ENCODE data around the gene THSD4. TPM values are rescaled to one million over a fixed set of nuclear protein-coding genes. Genes with fewer than 3 reads are reported as not detected.
"Not testable (repeated sequence)": the region's sequence is repeated elsewhere in the genome, so short reads cannot be mapped to it uniquely, and the experiment has no call there.

The THSD4 gene
- polyA plus RNA-seq, 4 donors: 27.2 to 96.3 (median 39.5) TPM

DNA sequence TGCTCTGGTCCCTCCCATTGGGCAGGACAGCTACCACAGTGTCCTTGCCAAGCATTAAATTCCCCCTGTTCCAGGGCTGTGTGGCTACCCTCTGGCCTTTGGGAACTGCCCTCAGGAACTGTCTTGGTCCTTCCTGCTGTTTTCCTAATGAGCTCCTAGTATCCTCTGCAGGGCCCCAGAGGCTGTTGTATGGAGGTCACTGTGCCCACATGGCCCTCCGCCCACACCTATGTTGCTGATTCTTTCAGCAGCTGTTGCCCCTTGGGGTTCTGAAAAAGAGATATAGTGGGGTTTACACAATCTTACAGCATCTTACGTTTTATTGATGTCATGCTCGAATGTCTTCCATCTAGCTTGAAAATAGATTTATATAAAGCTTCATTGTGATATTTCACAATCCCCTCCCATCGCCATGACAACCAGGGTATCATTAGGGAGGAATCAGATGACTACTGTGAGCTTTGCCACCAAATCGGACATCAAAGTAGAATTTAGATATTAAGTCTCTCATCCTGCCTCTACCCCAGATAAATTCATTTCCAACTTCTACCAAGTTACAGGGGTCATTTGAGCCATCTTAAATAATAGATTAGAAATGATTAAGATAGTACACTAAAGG is 598.0 kb downstream of the THSD4 start:
- no peak for DNase-seq (ENCODE audit: low read depth in 4 of 4, low spot score in 3 of 4)

DNA sequence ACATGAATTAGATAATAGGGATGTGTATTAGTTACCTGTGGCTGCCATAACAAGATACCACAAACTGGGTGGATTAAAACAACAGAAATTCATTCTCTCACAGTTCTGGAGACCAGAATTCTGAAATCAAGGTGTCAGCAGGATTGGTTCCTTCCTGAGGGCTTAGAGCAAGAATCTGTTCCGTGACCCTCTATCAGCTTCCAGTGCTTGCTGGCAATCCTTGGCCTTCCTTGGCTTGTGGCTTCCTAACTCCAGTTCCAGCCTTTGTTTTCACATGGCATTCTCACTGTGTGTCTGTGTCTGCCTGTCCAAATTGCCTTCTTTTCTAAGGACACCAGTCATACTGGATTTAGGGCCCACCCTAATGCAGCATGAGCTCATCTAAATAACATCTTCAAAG is 600.6 kb downstream of the THSD4 start:
- no peak for DNase-seq (ENCODE audit: low read depth in 4 of 4, low spot score in 3 of 4)

DNA sequence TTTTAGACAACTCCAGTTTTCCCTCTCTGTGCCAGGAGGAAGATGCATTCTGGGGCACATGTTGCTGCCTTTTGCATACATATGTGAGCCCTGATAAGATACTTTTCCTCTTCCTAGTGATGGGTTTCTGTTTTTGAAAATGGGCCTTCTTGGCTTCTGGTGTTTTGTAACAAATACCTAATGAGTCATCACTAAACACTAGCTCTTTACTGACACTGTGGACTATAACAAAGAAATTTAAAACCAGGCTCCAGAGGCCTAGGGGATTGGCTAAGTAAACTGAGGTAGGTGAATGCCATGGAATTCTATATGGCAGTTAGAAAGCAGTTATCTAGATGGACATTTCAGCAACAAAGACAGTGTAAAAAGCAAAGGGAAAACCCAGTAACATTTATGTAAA is 601.7 kb downstream of the THSD4 start:
- no peak for DNase-seq (ENCODE audit: low read depth in 4 of 4, low spot score in 3 of 4)

DNA sequence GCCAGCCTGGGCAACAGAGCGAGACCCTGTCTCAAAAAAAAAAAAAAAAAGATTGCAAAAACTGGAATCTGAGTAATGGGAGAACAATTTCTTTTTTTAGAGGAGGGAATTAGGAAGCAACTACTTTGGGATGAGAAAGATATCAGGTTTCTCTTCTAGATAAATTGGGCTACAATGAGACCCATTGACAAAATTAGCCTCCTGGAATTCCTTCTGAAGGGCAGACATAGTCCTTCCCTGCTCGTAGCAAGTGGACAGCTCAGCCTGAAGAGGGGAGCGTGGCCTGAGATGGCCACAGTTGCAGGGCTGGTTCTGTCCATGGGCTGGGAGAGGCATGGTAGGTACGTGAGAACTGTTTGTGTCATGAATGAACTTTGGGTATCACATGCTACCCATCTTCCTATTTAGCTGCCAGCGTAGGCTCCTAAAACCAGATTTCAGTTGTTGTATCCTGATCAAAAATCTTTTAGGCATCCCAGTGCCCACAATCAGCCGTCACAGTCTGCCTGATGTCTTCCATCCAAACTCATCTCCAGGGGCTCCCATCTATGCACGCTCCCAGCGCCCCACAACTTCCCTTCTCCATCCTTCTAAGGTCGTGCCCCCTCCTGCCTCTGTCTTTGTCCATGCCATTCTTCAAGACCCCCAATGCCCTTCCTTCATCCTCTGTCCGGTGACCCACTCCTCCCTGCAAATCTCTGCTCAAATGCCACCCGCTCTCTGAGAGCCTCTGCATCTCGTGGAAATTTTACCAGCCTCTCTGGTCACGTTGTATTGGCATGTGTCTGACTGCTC is 603.0 kb downstream of the THSD4 start:
- DNase-seq (ENCODE audit: low read depth in 4 of 4, low spot score in 3 of 4): no peak

DNA sequence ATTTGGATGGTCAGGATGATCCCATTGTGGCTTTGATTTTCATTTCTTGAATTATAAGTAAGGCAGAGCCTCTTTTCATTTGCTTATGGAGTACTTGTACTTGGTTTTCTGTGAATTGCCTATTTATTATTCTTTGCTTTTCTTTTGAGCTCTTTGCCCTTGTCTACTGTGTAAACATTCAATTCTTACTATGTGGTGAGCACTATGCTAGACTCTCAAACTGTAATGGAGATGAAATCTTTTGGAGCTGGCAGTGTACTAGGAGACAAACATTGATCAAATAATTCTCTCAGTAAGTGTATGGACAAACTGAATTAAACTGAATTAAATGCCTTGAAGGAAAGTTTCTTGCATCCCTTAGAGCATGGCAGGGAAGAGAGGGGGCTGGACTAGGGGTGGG is 608.1 kb downstream of the THSD4 start:
- DNase-seq (ENCODE audit: low read depth in 4 of 4, low spot score in 3 of 4): no peak

DNA sequence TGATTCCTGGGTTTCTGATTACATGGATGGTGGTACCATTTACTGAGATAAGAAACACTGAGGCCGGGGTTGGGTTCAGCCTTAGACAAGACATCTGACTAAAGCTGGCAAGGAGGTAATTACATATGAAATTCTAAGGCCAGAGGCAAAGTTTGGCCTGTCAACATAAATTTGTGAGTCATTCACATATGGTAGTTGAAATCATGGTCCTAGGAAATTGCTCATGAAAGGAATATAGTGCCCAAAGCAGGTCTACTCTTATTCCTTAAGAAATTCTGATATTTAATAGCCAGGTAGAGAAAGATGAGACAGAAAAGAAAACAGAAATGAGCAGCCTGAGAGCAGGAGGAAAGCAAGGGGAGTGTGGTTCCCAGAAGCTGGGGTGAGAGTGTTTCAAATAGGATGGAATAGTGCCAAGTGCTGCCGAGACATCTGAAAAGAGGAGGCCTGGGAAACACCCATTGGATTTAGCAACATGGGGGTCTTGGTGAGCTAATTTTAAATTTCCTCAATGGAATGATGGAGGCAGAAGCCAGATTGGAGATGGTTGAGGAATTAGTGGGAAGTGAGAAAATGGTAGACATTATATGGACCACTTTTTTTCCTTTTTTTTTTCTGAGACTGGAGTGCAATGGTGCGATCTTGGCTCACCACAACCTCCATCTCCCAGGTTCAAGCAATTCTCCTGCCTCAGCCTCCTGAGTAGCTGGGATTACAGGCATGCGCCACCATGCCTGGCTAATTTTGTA is 610.1 kb downstream of the THSD4 start:
- not testable (repeated sequence) for DNase-seq (ENCODE audit: low read depth in 4 of 4, low spot score in 3 of 4)

DNA sequence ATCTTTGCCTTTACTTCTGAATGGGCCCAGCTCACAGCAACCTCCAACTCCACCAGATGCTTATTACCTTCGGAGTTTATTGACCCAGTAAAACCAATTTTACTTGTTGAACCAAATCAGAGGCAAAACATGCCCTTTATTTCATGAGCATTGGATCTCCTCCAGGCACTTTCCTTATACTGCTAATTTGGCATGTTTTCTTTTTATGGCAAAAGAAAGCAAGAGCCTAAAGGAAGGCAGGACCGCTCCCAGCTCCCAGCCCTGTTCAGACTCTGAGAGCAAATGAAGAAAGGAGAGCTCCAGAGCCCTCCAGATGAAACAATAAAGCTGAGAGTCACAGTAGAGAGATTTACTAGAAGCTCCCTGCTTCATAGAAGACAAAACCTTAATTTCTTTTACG is 613.6 kb downstream of the THSD4 start:
- DNase-seq (ENCODE audit: low read depth in 4 of 4, low spot score in 3 of 4): no peak

DNA sequence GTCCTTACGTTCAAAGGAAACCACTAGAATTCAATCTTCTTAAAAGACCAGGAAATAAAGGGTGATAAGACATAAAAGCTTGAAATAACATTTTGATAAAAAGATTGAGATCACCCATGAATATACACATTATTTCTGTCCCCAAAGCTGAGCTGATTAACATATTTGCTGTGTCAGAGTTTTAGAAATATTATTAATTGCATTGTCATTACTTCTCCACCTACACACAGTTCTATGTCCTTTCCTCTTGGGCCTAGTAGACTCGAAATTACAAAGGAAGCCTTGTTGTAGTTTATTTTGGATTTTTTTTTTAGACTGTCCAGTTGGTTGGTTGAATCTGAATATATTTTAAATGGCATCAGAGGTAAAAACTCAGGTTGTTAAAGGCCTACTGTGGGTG is 614.0 kb downstream of the THSD4 start:
- DNase-seq (ENCODE audit: low read depth in 4 of 4, low spot score in 3 of 4): no peak

DNA sequence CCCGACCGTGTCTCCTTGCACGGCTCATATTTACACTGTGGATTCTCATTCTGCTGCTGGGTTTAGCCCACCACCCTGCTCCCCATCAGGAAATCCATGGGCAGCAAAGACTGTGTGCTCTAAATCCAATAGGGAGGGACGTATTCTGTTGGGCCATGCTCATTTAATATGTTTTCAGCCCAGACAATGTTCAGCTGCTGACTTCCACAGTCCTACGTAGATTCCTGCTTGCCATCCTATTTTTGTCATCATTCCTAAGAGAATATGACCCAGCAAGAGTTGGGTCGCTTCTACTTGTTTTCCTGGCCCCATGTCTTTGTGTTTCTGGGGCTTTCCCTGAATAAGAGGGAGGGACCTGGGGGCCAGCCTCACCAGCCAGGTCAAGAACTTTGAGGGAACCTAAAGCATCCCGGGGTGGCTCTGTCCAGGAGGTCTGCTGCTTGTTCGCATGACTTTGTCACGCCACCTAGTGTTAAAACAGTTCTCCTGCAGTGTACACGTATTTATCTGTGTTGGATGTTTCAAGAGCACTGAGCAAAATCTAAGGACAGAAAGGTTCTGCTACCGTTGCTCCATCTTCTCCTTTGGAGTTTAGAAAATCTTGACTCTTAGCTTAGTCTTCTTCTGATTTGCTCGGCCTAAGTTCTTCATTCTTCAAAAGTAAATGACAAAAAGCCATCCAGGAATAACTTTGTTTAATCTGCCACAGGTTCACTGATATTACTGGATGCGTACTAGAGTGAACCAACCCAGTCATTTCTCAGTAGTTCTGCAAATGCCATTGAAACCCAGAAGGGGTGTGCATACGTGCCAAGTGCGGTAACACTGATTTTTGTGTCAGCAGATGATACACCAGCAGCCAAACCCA is 615.2 kb downstream of the THSD4 start:
- DNase-seq (ENCODE audit: low read depth in 4 of 4, low spot score in 3 of 4): no peak

DNA sequence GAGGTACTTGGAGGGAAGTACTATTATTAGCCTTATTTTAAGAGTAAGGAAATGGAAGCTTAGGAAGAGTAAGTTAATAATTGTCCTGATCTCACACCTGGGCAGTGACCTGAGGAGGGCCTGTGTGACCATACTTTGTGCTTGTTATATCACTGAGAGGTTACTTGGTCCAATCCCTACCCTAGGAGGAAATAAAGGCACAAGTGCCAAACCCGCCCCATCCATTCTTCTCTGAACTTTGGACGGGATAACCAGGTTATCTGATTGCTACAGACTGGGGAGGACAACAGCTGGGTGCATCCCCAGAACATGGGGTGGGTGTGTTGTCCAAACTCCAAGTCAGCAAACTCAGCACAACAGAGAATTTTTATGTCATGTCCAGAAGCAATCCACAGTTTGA is 617.4 kb downstream of the THSD4 start:
- DNase-seq (ENCODE audit: low read depth in 4 of 4, low spot score in 3 of 4): no peak

DNA sequence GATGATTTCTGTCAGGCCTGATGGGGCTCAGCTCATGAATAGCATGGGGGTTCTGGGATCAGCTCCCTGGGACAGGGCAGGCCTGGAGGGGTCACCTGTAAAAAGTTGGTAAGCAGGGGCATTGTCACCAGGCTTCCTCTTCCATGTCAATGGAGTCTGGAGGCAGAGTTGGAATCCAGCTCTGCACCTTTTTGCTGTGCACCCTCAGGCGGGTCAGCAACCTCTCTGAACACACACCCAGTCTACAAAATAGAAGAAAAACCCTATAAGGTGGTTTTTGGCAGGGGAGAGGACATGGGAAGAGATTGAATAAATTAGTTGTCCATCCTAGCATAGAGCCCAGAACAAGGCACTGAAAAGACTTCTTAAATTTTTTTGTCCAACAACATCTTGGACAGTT is 617.9 kb downstream of the THSD4 start:
- no peak for DNase-seq (ENCODE audit: low read depth in 4 of 4, low spot score in 3 of 4)

DNA sequence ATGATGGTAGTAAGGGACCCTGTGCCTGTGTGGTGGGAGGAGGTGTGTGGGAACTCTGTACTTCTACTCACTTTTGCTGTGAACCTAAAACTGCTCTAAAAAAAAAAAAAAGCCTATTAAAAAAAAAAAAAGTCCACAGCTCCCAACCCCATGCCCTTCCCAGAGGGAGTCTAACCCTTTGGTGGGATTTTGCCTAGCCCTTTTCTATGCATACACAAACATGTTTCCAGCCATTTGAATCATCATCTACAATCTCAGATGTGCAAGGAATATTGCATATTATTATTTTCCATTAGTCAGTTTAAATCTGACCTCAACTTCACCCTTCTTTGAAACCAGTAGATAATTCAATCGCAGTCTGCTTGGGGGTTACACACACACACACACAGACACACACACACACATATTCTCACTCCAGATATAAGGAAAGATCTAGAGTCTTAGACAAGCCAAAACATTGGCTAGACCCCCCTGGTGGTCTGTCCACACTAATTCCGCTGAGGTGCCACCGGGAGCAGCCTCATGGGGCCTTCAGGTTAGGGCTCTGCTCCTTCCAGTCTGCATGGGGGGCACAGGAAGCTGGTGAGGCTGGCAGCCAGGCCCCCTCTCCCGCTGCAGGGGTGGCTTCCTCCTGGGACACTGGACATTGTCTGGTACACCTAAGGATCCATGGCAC is 619.6 kb downstream of the THSD4 start:
- no peak for DNase-seq (ENCODE audit: low read depth in 4 of 4, low spot score in 3 of 4)

DNA sequence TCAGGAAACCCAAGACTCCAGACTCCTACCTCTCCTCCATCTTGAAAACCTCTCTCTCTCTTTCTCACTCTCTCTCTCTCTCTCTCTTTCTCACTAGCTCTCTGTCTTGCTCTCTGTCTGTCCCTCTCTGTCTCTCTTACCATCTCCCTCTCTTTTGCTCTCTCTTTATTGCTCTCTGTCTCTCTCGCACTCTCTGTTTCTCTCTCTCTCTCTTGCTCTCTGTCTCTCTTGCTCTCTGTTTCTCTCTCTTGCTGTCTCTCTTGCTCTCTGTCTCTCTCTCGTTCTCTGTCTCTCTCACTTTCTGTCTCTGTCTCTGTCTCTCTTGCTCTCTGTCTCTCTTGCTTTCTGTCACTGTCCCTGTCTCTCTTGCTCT is 620.1 kb downstream of the THSD4 start:
- DNase-seq (ENCODE audit: low read depth in 4 of 4, low spot score in 3 of 4): no peak

DNA sequence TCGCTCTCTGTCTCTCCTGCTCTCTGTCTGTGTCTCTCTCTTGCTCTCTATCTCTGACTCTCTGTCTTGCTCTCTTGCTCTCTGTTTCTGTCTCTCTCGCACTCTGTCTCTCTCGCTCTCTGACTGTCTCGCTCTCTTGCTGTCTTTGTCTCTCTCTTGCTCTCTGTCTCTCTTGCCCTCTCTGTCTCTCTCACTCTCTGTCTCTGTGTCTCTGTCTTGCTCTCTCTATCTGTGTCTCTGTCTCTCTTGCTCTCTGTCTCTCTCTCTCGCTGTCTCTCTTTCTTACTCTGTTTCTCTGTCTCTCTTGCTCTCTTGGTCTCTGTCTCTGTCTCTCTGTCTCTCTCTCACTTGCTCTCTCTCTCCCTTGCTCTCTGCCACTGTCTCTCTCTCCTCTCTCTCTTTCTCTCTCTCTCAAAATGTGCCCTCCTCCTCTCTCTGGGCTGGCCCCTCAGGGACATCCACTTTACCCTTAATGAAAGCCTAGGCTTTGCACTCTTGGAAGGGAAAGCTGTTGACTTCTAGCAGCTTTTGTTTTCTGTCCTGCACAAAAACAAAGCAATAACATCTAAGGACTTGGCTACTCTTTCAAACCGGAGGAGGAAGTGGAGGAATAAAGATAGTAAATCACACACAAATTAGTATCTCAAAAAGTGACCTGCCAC is 621.1 kb downstream of the THSD4 start:
- DNase-seq (ENCODE audit: low read depth in 4 of 4, low spot score in 3 of 4): no peak

DNA sequence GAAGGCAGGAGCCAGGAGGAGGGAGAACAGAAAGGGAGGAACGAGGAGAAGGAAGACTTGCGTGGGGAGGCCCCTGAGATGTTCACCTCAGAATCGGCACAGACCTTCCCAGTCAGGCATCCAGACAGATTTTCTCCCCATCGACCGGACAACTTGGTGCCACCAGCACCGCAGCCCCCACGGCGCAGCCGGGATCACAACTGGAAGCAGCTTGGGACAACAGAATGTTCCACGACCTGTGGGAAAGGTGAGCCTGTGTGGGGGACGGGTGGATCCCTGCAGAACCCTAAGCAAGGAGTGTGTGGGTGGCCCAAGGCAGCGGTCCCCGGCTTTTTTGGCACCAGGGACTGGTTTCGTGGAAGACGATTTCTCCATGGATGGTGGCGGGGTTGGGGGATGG is 622.5 kb downstream of the THSD4 start:
- no peak for DNase-seq (ENCODE audit: low read depth in 4 of 4, low spot score in 3 of 4)

DNA sequence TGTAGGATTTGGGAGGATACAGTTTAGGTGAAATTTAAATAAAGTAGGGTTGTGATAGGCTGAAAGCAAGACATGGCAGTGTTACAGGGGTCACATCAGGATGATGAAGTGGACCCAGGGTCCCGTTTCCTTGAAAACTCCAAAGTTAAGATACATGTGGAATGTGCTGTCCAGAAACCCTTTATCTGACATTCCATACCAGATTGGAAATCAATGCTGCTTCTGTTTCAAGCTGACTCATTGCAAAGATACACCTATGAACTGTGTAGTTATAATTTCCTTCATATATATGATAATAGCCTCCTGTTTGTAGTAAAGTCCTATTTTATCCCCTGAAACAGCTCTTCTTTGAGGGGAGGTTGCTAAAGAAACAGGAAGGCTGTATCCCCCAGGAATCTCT is 624.1 kb downstream of the THSD4 start:
- no peak for DNase-seq (ENCODE audit: low read depth in 4 of 4, low spot score in 3 of 4)

DNA sequence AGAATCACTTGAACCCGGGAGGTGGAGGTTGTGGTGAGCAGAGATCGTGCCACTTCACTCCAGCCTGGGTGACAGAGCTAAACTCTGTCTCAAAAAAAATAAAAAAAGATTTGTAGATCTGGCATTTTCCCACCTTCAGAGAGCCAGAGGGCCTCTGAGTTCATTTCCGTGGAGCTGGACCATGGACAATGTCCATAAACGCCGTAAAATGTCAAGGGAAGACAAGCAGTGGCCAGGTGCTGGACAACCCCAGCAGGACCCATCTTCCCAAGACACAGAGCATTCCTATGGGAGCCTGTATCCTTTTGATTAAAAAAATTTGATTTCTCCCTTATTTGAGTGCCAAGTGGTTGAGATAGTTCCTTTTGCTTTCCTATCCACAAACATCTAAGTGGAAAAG is 627.7 kb downstream of the THSD4 start:
- no peak for DNase-seq (ENCODE audit: low read depth in 4 of 4, low spot score in 3 of 4)

DNA sequence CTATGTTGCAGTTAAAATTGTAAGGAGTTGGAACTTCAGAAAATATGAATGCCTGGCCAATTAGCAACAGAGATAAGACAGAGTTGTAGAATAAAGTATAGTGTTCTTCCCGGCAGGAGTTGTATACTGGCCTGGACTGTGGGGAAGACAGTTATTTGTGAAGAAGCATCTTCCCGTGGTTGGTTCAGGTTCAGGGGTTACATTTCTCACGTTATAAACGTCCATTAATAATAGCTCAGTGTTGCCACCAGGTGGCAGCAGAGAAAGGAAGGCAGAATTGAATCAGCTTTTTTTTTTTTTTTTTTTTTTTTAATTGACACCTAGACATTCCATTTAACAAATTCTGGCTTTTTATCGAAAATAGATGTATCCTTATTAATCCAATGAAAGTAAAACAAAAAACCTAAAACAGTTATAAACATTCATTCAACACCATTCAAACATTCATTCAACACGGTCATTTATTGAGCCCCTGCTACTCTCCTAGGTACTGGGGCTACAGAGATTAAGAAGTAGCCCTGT is 628.7 kb downstream of the THSD4 start:
- DNase-seq (ENCODE audit: low read depth in 4 of 4, low spot score in 3 of 4): no peak

DNA sequence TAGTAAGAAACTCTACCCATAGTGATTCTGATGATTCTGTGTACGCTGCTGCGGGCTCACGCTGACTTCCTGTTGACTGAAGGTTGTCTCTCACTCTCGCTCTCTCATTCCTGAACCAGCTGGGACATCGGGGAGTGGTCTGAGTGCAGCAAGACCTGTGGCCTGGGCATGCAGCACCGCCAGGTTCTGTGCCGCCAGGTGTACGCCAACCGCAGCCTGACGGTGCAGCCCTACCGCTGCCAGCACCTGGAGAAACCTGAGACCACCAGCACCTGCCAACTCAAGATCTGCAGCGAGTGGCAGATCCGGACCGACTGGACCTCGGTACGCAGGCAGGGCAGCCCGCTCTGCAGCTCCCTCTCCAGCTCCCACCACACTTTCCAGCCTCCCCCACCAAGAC is 631.4 kb downstream of the THSD4 start:
- DNase-seq (ENCODE audit: low read depth in 4 of 4, low spot score in 3 of 4): no peak
